Esophagus (tissue), 2 donors: ENCODE data around the gene DDX51. TPM values are rescaled to one million over a fixed set of nuclear protein-coding genes. Genes with fewer than 3 reads are reported as not detected.
"Not testable (repeated sequence)": the region's sequence is repeated elsewhere in the genome, so short reads cannot be mapped to it uniquely, and the experiment has no call there.

Experiments used
- H3K27ac ChIP-seq, 2 donors: one replicate each; pipeline ENCODE4 v1.5.1; 2013; ENCODE audit warnings: low read depth in 2 of 2, mild to moderate bottlenecking in 2 of 2, inconsistent platforms in 1 of 2, low read length in 1 of 2, moderate library complexity in 1 of 2
- H3K27me3 ChIP-seq, 2 donors: one replicate each; pipeline ENCODE4 v1.6.1; 2013; ENCODE audit warnings: low read length in 2 of 2, control low read depth in 1 of 2, mild to moderate bottlenecking in 1 of 2; ENCODE audit not compliant: insufficient read depth in 2 of 2, control insufficient read depth in 1 of 2
- H3K36me3 ChIP-seq, 2 donors: one replicate each; pipeline ENCODE4 v1.6.1; 2013; ENCODE audit warnings: low read length in 1 of 2; ENCODE audit not compliant: control insufficient read depth in 2 of 2, insufficient read depth in 2 of 2
- H3K4me1 ChIP-seq, 2 donors: one replicate each; pipeline ENCODE4 v1.6.1; 2013; ENCODE audit warnings: low read length in 1 of 2; ENCODE audit not compliant: control insufficient read depth in 2 of 2, insufficient read depth in 2 of 2
- H3K4me3 ChIP-seq, 2 donors: one replicate each; pipeline ENCODE4 v1.5.1; 2013; ENCODE audit warnings: low read length in 2 of 2, mild to moderate bottlenecking in 2 of 2, low read depth in 1 of 2, moderate library complexity in 1 of 2
- H3K9me3 ChIP-seq, 2 donors: one replicate each; pipeline ENCODE4 v1.6.1; 2013; ENCODE audit warnings: mild to moderate bottlenecking in 2 of 2, low read depth in 1 of 2, low read length in 1 of 2, moderate library complexity in 1 of 2; ENCODE audit not compliant: control insufficient read depth in 2 of 2, insufficient read depth in 1 of 2
- WGBS, 2 donors: extraction: QIAGEN DNeasy Blood & Tissue Kit; methylation state at CpG; one replicate each; pipeline ENCODE4 v1.1.7; 2013; 5-methylcytosine and 5-hydroxymethylcytosine counted together
- polyA plus RNA-seq, 2 donors: library from polyadenylated mRNA; stranded (reverse); fragments of 200-250 nt; gene quantifications; one replicate each; pipeline ENCODE4 v1.2.3, GENCODE V29; 2013
- donor health status: healthy with polysubstance abuse.
- donor health status: Bipolar disorder and iron deficiency.

The DDX51 gene
- polyA plus RNA-seq, 2 donors, result 12.3 to 20.4 TPM

- H3K4me1 ChIP-seq, H3K9me3 ChIP-seq, H3K4me3 ChIP-seq, H3K27ac ChIP-seq, H3K36me3 ChIP-seq, H3K27me3 ChIP-seq: not testable (repeated sequence)
- 77 to 89% methylated on average over 8 to 38 of the region's 39 CpGs for WGBS, 2 donors
Observed at GRCh38 chr12:132134653-132135183, 9.4 kb downstream of the DDX51 start.

GRCh38 chr12:132133952-132134652 is 10.0 kb downstream of the DDX51 start:
- peaks cover 0 to 3% of the 10 kb centered on the region in 2 donors for H3K36me3 ChIP-seq
- H3K27me3 ChIP-seq, result no peaks in the 10 kb centered on the region
- 59 to 61% methylated on average over 26 to 27 of the region's 27 CpGs for WGBS, 2 donors
- no peaks in the 10 kb centered on the region for H3K4me1 ChIP-seq
- H3K27ac ChIP-seq, result no peak overlapping the region
- H3K4me3 ChIP-seq, result no peak overlapping the region
- H3K9me3 ChIP-seq, result no peaks in the 10 kb centered on the region

GRCh38 chr12:132132609-132133430 is 11.3 kb downstream of the DDX51 start:
- H3K9me3 ChIP-seq, result no peaks in the 10 kb centered on the region
- no peak overlapping the region for H3K4me3 ChIP-seq
- no peaks in the 10 kb centered on the region for H3K4me1 ChIP-seq
- WGBS, 2 donors, result 86% methylated on average over 35 to 39 of the region's 39 CpGs
- no peaks in the 10 kb centered on the region for H3K36me3 ChIP-seq
- no peak overlapping the region for H3K27ac ChIP-seq
- H3K27me3 ChIP-seq, result no peaks in the 10 kb centered on the region

- H3K27me3 ChIP-seq, result no peaks in the 10 kb centered on the region
- no peak overlapping the region for H3K4me3 ChIP-seq
- no peak overlapping the region for H3K27ac ChIP-seq
- peaks cover 0 to 2% of the 10 kb centered on the region in 2 donors for H3K9me3 ChIP-seq
- H3K4me1 ChIP-seq, result no peaks in the 10 kb centered on the region
- WGBS, 2 donors, result 90% methylated on average over 14 of the region's 14 CpGs
- peaks cover 0 to 2% of the 10 kb centered on the region in 2 donors for H3K36me3 ChIP-seq
Observed at GRCh38 chr12:132131952-132132351, 12.2 kb downstream of the DDX51 start.

GRCh38 chr12:132131229-132131628 is 12.9 kb downstream of the DDX51 start:
- Histone ChIP-seq H3K27me3 (no peaks in the 10 kb centered on the region), H3K27ac (no peak overlapping the region), H3K36me3 (peaks cover 0 to 9% of the 10 kb centered on the region in 2 donors), H3K9me3 (peaks cover 0 to 4% of the 10 kb centered on the region in 2 donors), H3K4me1 (no peaks in the 10 kb centered on the region), H3K4me3 (no peak overlapping the region)
- 96 to 98% methylated on average over 14 of the region's 14 CpGs for WGBS, 2 donors

GRCh38 chr12:132130690-132131089 is 13.4 kb downstream of the DDX51 start:
- H3K4me1 ChIP-seq, result no peaks in the 10 kb centered on the region
- peaks cover 0 to 4% of the 10 kb centered on the region in 2 donors for H3K9me3 ChIP-seq
- 91 to 93% methylated on average over 14 of the region's 14 CpGs for WGBS, 2 donors
- H3K27ac ChIP-seq, result no peak overlapping the region
- peaks cover 0 to 11% of the 10 kb centered on the region in 2 donors for H3K36me3 ChIP-seq
- H3K4me3 ChIP-seq, result no peak overlapping the region
- no peaks in the 10 kb centered on the region for H3K27me3 ChIP-seq

GRCh38 chr12:132129007-132129406 is 15.1 kb downstream of the DDX51 start:
- Histone ChIP-seq H3K9me3 (peaks cover 0 to 4% of the 10 kb centered on the region in 2 donors), H3K4me1 (no peaks in the 10 kb centered on the region), H3K27ac (no peak overlapping the region), H3K4me3 (no peak overlapping the region), H3K36me3 (peaks cover 0 to 18% of the 10 kb centered on the region in 2 donors), H3K27me3 (no peaks in the 10 kb centered on the region)
- 97 to 99% methylated on average over 3 of the region's 3 CpGs for WGBS, 2 donors

GRCh38 chr12:132127041-132127440 is 17.1 kb downstream of the DDX51 start:
- Histone ChIP-seq H3K27me3 (no peaks in the 10 kb centered on the region), H3K9me3 (peaks cover 0 to 4% of the 10 kb centered on the region in 2 donors), H3K4me1 (no peaks in the 10 kb centered on the region), H3K27ac (no peak overlapping the region), H3K4me3 (no peak overlapping the region), H3K36me3 (peaks cover 4 to 24% of the 10 kb centered on the region in 2 donors)
- 96 to 97% methylated on average over 8 of the region's 8 CpGs for WGBS, 2 donors

GRCh38 chr12:132125736-132126135 is 18.4 kb downstream of the DDX51 start:
- H3K4me3 ChIP-seq, result no peak overlapping the region
- H3K4me1 ChIP-seq, result no peaks in the 10 kb centered on the region
- 96 to 97% methylated on average over 12 of the region's 12 CpGs for WGBS, 2 donors
- H3K27ac ChIP-seq, result no peak overlapping the region
- H3K36me3 ChIP-seq, result peaks cover 8 to 29% of the 10 kb centered on the region in 2 donors
- H3K27me3 ChIP-seq, result no peaks in the 10 kb centered on the region
- peaks cover 0 to 4% of the 10 kb centered on the region in 2 donors for H3K9me3 ChIP-seq
